ENCODE data around the gene PTGDS.

The PTGDS gene

DNA sequence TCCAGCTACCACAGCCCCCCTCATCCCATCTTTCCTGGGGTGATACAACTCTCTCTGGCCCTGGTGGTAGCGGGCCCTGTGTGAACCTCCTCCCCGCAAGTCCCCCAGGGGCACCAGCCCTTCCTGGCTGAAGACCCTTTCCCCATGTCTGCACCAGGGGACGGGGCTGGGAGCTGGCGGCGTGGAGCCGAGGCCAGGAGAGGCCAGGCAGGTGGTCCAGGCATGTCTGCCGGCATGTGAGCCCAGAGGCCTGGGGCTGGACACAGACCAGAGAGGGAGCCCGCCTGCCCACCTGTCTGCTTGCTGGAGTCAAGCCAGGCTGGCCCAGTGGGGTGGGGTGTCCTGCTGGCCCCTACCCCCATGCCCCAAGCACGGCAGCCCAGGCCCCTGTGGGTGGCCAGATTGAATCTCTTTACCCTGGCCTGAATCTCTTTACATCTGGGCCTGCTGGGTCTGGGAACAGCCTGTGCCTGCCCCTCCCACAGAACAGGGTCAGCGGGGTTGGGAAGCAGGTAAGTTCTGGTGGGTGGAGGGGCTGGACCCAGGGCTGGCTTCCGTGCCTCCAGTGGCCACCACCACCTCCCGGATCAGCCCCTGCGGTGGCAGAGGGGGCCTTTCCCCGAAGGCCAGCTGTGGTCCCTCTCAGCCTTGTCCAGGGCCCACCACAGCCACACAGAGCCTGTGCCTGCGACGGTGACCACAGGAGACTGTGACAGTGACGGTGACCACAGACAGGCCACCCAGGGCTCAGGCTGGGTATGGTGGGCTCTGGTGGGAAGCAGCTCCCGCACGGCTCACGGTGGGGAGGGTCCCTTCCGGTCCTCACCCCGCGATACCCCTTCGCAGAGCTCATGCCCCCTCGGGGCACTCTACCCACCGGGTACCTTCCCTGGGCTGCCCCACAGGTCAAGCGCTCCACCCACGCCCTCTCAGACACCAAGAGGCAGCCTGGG lies 18.1 kb upstream of the PTGDS start:
- DNase-seq (ENCODE audit: low read depth) = no peak

DNA sequence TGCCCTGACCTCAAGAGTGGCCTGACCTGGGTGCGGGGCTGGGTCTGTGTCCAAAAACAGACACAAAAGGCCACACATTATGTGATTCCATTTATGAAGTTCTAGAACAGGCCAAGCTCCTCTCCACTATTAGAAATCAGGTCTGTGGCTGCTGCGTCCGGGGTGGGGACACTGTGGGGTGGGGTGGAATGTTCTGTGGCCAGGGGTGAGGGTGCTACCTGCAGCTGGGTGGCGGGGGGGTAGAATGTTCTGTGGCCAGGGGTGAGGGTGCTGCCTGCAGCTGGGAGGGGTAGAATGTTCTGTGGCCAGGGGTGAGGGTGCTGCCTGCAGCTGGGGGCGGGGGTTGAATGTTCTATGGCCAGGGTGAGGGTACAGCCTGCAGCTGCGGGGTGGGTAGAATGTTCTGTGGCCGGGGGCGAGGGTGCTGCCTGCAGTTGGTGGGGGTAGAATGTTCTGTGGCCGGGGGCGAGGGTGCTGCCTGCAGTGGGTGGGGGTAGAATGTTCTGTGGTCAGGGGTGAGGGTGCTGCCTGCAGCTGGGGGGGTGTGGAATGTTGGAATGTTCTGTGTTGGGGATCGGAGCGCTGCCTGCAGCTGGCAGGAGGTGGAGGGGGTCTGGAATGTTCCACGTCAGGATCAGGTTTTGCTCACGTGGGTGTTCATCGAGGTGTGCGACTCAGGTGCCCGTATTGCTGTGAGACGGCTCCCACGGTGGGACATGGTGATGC lies 16.9 kb upstream of the PTGDS start:
- DNase-seq (ENCODE audit: low read depth) = no peak

DNA sequence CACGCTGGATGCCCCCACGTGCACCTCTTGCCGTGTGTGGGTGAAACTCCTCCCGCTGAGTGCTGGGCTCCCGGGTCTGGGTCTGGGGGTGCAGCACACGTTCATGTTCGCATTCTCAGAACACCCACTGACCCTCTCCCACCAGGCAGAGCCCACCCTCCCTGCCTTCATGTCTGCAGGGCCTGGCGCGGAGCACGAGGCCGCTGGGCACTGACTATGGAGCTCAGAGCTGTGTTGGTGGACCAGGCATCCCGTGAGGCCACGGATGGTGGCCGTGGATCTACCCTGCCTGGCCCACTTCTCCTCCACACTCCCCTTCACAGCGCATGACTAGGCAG lies 16.4 kb upstream of the PTGDS start:
- no peak for DNase-seq (ENCODE audit: low read depth)

DNA sequence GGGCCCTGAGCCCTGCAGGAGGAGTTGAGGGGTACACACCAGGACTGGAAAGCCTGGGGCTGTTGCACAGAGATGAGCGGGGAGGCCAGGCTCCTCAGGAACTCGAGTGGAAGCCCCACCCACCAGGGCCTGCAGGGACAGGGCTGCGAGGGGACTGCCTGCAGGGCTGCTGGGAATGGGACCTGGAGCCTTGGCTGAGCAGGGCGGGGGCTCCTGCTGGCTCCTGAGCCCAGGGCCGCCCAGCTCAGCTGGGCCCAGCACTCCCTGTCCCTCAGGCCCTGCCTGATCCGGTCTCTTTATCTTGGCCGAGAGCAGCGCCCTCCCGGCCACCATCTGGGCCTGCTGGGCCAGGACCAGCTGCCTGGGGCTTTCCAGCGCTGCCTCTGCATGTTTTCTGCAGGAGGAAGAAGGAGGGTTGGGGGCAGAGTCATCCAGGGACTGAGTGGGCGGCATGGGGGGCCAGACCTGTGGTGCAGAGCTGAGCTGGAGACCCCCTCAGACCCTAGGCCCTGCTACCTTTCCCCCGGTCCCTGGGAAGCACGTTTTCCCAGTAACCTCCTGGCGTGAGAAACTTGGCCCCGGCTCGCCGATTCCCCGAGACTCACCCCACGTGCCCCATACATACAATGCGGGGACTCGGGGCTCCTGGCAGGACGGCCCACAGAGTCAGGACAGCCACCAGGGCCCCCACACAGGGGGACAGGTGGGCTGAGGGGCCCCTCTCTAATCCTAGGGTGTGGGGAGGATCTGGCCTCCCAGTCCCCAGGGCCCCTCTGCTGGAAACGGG lies 15.8 kb upstream of the PTGDS start:
- DNase-seq (ENCODE audit: low read depth) = no peak

DNA sequence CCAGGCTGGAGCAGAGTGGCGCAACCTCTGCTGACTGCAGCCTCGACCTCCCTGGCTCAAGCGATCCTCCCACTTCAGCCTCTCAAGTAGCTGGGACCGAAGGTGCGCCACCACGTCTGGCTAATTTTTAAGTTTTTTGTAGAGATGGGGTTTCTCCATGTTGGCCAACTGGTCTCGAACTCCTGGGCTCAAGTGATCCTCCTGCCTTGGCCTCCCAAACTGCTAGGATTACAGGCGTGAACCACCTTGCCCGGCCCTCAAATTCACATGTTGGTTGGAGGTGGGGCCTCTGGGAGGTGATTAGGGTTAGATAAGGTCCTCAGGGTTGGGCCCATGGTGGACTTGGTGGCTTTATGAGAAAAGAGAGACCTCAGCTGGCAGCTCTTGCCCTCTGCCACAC lies 15.1 kb upstream of the PTGDS start:
- DNase-seq (ENCODE audit: low read depth) = no peak

DNA sequence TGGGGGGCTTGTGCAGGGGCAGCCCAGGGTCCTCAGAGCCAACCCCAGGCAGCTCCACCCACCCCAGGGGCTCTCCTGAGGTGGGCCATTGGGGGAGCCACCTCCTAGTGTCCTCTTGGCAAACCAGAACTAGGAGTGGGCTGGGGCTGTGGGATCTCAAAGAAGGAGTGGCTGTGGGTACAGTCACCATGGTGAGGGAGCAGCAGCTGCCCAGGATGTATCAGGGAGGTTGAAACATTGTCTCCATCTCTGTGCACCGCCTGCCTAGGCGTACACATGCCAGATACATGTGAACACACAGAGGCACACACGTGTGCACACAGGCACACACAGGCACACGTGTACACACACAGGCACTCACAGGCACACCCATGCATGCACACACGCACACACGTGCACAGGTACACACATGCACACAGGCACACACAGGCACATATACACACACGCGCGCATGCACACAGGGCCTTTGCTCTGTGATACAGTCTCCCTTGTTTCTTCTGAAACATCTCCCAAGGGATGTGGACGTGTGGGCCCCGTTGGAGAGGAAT lies 14.5 kb upstream of the PTGDS start:
- no peak for DNase-seq (ENCODE audit: low read depth)

DNA sequence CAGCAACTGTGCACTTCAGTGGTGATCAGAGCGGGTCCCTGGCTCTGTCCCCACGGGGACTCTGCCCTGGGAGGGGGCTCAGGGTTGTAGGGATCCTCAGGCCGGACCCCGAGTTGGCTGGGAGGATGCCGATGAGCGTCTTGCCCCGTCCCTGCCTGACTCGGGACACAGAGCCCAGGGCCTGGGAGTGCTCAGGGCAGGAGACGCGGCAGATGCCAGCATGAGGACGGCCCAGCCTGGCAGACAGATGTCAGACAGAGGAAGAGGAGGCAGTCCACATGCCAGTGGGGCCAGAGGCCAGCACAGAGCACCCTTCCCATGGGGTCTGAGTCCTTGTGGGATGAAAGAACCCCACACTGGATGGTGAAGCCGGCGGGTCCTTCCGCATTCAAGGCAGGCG lies 14.0 kb upstream of the PTGDS start:
- no peak for DNase-seq (ENCODE audit: low read depth)

DNA sequence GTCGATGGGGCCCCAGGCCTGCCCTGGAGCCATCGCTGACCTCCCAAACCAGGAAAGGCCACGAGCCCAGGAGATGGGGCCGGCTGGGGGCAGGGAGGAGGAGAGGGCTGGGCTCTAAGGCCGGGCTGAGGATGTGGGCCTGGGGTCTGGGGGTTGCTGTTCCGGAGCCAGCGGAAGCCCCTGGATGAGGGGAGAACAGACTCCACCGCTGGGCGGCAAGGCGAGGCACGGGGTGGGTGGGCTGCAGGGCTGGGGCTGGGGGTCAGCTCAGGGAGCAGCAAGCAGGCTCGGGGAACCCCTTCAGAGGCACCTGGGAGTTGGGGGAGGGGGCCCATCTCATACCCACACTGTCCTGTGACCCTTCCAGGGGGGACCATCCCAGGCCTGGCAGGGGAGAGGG lies 13.6 kb upstream of the PTGDS start:
- no peak for DNase-seq (ENCODE audit: low read depth)

DNA sequence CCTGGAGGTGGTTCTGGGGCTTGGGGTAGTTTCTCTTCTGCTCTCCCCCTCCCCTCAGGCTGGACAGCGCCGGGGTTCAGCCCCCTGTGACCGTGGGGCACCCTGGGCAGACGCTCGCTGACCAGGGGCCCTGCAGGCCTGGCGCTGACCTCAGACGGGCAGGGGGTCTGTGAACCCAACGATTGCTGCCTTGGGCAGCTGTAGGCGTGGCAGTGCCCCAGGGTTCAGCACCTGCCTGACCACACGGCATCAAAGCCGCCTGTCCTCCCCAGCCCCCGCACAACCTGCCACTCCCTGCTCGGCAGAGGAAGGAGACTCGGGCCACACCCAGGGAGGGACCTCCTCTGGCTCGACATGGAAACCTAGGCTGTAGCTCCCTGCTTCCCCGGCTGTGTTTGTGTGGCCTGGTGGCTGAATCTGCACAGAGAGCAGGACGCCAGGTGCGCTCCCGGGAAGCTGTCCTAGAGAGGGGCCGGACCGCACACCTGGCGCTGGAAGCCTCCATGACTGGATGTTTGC lies 13.1 kb upstream of the PTGDS start:
- no peak for DNase-seq (ENCODE audit: low read depth)

DNA sequence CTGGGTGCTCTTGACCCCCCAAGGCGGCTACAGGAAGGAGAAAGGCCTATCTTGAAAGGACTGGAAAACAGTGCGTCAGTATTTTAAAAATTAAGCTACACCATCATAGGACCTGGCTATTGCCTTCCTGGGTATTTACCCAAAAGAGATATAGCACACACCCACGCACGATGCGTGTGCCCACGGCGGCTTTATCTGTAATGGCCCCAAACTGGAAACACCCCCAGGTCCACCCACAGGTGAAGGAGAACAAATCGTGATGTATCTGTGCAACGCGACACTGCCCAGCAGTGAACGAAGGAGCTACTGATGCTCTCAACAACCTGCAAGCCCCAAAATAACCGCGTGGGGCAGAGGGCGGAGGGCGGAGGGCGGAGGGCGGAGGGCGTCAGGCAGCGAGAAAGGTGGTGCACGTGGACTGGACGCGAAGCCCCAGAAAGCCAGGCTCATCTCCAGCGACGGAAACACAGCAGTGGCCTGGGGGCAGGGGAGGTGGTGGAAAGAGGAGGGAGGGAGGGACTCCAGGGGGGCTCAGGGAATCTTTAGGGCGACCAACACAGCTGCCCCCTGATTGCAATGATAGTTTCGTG lies 12.4 kb upstream of the PTGDS start:
- DNase-seq (ENCODE audit: low read depth) = no peak

DNA sequence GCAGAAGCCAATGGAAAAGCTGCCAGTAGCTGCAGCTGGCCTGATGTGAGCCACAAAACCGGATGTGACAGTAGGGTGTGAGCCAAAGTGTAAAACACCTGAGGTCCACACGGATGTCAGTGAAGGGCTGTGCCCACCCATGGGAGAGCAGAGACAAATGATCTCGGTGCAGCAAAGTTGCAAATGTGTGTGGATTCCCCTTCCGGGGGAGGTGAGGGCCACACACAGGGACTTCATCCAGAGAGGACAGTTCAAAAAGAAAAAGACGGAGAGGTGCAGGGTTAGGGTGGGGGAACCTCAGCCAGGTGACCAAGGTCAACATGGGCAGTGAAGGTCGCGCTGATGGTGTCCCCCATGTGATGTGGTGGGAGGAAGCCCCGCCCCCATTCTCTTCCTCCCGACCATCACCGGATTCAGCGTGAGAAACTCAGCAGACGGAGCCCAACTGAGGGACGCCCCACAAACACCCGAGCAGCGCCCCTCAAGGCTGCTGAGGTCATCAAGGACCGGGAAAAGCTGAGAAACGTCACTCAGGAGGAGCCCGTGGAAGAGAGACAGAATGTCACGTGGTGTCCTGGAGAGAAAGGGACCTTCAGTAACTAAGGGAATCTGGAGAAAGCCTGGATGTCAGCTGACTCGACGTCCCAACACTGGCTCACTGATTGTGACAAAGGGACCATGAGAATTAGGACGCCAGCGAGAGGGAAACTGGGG lies 11.4 kb upstream of the PTGDS start:
- no peak for DNase-seq (ENCODE audit: low read depth)

DNA sequence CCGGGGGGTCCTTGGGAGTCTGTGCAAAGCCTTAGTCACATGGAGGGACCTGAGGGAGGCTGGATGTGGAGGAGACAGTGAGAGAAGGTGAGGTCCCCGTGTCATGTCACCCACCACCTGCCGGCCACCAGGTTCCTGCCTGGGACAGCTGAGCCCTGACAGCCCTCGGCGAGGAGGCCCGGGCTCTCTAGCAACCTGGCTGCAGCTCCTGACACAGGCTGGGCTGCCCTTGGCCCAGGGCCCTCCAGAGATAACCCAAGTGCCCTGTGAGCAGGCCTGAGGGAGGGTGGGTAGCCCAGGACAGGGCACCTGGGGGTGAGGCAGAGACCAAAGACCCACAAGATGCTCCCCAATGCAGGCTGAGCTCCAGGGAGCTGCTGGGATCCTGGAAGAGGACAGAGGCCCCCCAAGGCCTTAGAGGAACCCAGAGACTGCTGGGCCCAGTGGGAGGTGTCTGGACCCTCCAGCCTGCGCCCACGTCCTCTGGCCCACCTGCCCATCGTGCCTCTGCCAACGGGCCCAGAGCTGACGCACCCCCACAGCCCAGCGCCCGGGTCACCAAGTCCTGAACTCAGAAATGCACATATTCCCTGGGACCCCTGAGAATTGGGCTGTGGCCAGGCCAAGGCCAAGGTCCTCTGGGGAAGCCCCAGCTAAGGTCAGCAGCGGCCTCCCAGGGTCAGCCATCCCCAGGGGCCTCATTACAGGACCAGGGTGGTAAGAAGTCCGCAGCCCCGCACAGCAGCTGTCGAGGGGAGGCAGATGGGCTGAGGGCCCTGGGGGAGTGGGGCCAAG lies 8.8 kb upstream of the PTGDS start:
- no peak for DNase-seq (ENCODE audit: low read depth)

DNA sequence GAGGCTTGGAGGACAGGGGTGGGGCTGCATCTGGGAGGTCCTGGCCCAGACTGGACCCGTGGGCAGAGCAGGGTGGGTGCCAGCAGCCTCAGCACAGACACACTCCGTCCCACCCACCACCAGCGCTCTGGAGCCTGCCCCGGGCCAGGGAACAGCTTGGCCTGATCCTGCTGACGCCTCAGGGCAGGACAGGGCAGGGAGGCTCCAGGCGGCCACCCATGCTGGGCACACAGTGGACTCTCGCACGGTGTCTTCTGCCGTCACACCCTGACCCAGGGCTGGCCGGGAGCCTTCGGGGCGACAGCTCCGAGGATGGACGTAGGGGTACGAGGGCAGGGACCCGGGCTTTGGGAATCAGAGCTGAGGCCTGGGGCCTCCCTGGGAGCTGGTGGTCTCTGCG lies 8.2 kb upstream of the PTGDS start:
- no peak for DNase-seq (ENCODE audit: low read depth)

DNA sequence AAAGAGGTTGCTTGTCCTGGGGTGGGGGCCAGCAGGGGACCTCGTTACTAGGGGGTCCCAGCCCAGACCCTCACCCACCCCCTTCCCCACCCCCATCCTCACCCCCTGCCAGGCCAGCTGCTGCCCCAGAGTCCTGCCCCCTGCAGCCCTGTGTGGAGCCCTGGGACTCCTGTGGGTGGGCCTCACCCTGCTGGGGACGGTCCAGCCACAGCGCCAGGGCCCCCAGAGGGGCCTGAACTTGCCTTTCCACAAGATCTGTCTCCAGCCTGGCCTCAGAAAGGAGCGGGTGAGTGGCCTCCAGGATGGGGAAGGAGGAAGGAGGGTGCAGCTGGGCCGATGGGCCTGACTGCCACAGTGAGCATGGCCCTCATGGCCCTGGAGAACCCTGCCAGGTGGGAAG lies 7.5 kb upstream of the PTGDS start:
- DNase-seq (ENCODE audit: low read depth) = no peak

DNA sequence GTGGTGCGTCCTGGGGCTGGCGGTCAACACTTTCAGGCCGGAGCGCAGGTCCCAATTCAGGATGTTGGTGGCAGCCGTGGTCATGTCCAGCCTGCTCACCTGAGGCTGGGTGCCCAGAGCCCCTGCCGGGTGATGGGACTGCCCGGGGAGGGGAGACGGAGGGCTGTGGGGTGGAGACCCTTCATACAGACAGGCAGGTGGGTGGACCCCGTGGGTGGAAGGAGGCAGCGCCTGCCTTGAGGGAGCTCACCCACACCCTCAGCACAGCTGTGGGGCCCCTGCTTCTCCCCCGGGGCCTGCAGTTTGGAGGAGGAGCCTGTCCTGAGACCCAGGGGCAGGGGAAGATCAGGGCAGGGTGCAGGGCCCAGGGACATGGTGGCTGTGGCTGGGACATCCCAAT lies 6.9 kb upstream of the PTGDS start:
- DNase-seq (ENCODE audit: low read depth) = no peak

DNA sequence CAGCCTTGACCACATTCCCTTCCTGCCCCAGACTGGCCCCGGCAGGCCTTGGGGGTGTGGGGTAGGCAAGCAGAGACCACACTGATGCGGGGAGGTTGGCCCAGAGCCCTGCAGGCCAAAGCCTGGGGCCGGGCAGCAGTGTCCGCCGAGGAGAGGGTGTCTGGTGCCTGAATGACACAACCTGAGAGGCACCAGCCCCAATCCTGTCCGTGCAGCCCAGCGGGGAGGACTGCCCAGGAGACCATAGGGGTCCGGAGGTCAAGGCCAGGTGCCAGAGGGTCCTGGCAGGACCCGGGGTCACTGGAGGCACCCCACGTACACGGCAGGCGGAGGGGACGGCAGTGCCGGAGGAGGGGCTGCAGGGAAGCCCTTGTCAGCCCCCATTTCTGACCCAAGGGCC lies 5.6 kb upstream of the PTGDS start:
- DNase-seq (ENCODE audit: low read depth) = no peak

DNA sequence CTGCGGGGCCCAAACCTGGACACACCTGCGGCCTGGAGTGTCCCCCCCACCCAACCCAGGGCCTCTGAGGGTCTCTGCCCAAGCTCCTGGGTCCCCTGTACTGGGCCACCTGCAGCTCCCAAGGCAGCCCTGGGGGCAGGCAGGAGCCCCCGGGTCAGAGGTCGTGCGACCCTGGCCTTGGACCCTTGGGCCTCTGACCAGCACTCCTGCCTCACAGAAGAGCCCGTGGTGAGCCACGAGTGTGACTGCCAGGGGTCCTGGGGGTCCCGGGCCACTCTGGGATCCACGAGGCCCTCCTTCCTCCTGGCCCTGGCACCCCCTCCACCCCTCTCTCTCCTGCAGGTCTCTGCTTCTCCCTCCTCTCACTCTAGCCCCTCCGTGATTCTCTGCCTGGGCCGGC lies 5.0 kb upstream of the PTGDS start:
- no peak for DNase-seq (ENCODE audit: low read depth)

DNA sequence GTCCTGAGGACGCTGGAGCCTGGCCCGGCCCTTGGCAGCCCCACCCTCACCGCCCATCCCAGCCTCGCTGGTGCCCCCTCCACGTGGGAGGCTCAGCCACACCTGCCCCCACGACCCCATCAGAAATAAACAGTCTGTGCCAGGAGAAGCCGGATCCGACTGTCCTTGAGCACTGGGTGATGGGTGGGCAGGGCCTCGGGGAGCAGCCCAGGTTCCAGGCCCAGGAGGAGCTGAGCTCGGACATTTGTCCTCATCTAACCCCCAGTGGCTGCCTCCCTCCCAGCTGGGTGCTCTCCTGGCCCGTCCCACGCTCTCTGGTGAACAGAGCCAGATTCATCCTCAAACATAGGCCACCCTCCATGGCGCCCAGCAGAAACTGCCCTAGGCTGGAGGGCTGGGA lies 4.6 kb upstream of the PTGDS start:
- no peak for DNase-seq (ENCODE audit: low read depth)

DNA sequence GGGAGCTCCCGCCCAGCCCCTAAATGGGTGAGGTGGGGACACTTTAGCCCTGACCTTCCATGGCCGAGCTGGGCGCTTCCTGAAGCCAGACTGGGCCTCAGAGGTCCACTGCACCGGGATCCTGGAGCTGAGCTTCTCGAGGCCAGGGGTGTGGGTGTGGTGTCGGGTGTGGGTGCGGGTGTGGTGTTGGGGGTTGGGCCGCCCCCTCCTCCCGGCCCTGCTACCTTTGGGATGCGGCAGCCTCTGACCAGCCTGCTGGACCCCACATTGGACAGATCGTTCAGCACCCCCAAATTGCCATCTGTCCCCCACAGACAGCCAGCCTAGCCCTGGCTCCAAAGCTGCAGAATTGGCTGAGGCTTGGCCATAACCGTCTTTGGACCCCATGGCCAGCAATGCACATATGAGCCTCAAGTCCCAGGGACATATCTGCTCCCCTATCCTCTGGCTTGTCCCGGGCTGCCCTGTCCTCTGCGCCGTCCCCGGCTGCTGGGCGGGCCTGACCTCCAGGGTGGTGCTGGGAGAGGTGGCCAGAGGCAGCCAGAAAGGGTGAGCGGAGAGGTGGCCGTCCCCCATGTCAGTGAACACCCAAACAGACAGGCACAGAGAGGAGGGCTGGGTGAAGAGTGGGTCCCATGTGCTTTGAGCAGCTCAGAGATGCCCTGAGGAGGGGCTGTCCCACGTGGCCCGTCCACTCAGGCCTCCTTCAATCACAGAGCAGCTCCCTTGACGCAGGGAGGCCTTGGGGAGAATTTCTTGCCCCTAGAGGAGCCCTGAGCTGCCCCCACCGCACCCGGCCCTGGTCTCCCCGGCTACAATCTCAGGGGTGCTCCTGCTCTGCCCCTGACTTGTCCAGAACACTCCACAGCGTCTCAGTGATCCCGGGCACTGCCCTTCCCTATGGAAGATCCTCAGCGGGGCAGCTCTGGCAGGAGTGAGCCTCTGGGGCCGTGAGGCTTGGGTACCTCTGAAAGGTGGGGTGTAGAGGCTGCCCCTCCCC lies 3.4 kb upstream of the PTGDS start:
- DNase-seq (ENCODE audit: low read depth) = no peak
